DND-41 (cell line): ENCODE data around the gene ZMIZ1.

Experiments
- ATAC-seq: fragments of 200-7000 bp; cut with Tn5 transposase; 3 replicates; pipeline ENCODE4 v1.9.1; 2021; ENCODE audit warnings: low read depth; ENCODE audit not compliant: insufficient read depth
- DNase-seq: peaks from one replicate; pipeline ENCODE4 v3.0.0-alpha.2; 2020
- H2AFZ ChIP-seq: 2 replicates; pipeline ENCODE4 v1.6.0; 2012; ENCODE audit warnings: low read depth, low read length
- H3K27ac ChIP-seq: 2 replicates; pipeline ENCODE4 v1.5.1; 2012; ENCODE audit warnings: low read length, inconsistent platforms
- H3K27me3 ChIP-seq: fragments of 200-600 bp; sonication (generic); 2 replicates; pipeline ENCODE4 v1.6.0; 2012; ENCODE audit warnings: low read length, mild to moderate bottlenecking, inconsistent platforms; ENCODE audit not compliant: insufficient read depth, poor library complexity
- H3K36me3 ChIP-seq: 2 replicates; pipeline ENCODE4 v1.5.1; 2012; ENCODE audit warnings: low read length, inconsistent platforms; ENCODE audit not compliant: insufficient read depth
- H3K4me1 ChIP-seq: 2 replicates; pipeline ENCODE4 v1.5.1; 2012; ENCODE audit warnings: mild to moderate bottlenecking, low read length; ENCODE audit not compliant: insufficient read depth
- H3K4me2 ChIP-seq: 2 replicates; pipeline ENCODE4 v1.6.0; 2012; ENCODE audit warnings: mild to moderate bottlenecking, moderate library complexity, low read length, inconsistent platforms; ENCODE audit not compliant: insufficient read depth
- H3K4me3 ChIP-seq, 2 experiments: fragments of 200-600 bp in 1 of 2; shearing (Covaris generic) in 1 of 2; 2 replicates each; pipeline ENCODE4 v1.5.1; 2012 to 2016; ENCODE audit warnings: inconsistent platforms in 2 of 2, low read length in 2 of 2, mild to moderate bottlenecking in 2 of 2, low read depth in 1 of 2, moderate library complexity in 1 of 2
- H3K79me2 ChIP-seq: 2 replicates; pipeline ENCODE4 v1.6.0; 2012; ENCODE audit warnings: low read length, inconsistent platforms; ENCODE audit not compliant: insufficient read depth
- H3K9ac ChIP-seq: 2 replicates; pipeline ENCODE4 v1.6.0; 2012; ENCODE audit warnings: low read depth, mild to moderate bottlenecking, inconsistent platforms, low read length, moderate library complexity
- H3K9me3 ChIP-seq: 2 replicates; pipeline ENCODE4 v1.5.1; 2012; ENCODE audit warnings: low read length, moderate library complexity, mild to moderate bottlenecking, inconsistent platforms; ENCODE audit not compliant: insufficient read depth, severe bottlenecking
- H4K20me1 ChIP-seq: 2 replicates; pipeline ENCODE4 v1.6.0; 2012; ENCODE audit warnings: low read length; ENCODE audit not compliant: insufficient read depth
- EZH2 ChIP-seq: IDR thresholded peaks from 3 replicates; pipeline ENCODE4 v1.6.1; 2012; ENCODE audit warnings: borderline replicate concordance, low read depth, mild to moderate bottlenecking, moderate library complexity, low read length, inconsistent platforms; ENCODE audit not compliant: severe bottlenecking
- TF ChIP-seq, protein P1 (sequence below): IDR thresholded peaks from 2 replicates; pipeline ENCODE4 v1.5.1; 2012; ENCODE audit warnings: borderline replicate concordance, low read length, moderate library complexity, mild to moderate bottlenecking; ENCODE audit not compliant: poor library complexity, severe bottlenecking; ENCODE audit errors: extremely low read depth

ZMIZ1 gene

DNA sequence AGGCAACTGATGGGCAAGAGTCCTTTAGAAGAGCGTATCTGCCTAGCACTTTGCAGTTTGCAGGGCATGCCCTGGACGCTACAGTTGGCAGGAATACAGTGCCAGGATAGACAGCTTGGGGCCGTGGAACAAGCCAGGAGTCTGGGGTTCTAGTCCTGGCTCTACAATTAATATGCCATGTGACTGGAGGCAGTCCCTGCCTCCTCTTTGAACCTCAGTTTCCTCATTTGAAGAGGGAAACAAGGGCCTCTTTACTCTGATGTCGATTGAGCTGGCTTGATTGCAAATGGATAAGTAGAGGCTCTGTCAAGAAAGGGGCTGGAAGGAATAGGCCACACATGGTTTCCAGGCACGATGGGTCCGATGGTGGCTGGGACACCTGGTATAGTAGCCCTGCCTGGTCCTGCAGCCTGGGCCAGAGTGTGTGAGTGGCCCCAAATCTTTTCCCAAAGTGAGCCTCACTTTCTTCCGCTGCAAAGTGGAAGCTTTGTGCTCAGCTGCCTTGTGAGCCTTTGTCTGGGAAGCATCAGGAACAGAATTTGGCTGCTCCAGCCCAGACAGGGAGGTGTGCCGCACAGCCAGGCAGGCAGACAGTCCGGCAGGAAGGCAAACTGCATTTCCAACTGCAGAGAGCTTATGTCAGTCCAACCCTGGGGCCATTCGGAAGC lies 167.1 kb downstream of the ZMIZ1 start:
- no peak for ATAC-seq
- Histone ChIP-seq H3K79me2 (no peaks in the 10 kb centered on the region), H3K4me3 (no peak overlapping the region), H3K9ac (no peak overlapping the region), H2AFZ (no peak overlapping the region), H3K4me1 (no peaks in the 10 kb centered on the region), H3K27ac (no peak overlapping the region), H3K4me2 (no peak overlapping the region), H3K27me3 (no peaks in the 10 kb centered on the region), H3K36me3 (peaks cover 34% of the 10 kb centered on the region), H3K9me3 (no peaks in the 10 kb centered on the region), H4K20me1 (peaks cover 44% of the 10 kb centered on the region)
- TF ChIP-seq EZH2, result no peak
- TF ChIP-seq, protein P1, sequence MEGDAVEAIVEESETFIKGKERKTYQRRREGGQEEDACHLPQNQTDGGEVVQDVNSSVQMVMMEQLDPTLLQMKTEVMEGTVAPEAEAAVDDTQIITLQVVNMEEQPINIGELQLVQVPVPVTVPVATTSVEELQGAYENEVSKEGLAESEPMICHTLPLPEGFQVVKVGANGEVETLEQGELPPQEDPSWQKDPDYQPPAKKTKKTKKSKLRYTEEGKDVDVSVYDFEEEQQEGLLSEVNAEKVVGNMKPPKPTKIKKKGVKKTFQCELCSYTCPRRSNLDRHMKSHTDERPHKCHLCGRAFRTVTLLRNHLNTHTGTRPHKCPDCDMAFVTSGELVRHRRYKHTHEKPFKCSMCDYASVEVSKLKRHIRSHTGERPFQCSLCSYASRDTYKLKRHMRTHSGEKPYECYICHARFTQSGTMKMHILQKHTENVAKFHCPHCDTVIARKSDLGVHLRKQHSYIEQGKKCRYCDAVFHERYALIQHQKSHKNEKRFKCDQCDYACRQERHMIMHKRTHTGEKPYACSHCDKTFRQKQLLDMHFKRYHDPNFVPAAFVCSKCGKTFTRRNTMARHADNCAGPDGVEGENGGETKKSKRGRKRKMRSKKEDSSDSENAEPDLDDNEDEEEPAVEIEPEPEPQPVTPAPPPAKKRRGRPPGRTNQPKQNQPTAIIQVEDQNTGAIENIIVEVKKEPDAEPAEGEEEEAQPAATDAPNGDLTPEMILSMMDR, result no peak
- no peak for DNase-seq

DNA sequence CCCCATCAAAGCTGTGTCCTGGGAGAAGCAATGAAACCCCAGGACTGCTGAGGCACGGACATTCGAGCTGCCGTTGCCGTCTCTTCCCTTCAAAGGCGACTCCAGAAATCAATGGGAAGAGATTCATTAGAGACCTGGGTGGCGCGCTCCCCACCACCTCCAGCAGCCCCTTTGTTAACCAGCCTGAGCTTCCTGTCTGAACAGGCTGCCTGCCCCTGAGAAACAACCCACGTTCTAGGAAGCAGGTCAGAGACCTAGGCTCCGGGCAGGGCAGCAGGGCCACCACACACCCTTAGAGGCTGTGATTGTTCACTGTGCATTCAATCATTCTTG lies 167.6 kb downstream of the ZMIZ1 start:
- Histone ChIP-seq H3K4me3 (no peak overlapping the region), H3K27me3 (no peaks in the 10 kb centered on the region), H3K9me3 (no peaks in the 10 kb centered on the region), H3K4me2 (no peak overlapping the region), H3K36me3 (peaks cover 34% of the 10 kb centered on the region), H3K79me2 (no peaks in the 10 kb centered on the region), H2AFZ (no peak overlapping the region), H4K20me1 (peaks cover 44% of the 10 kb centered on the region), H3K4me1 (no peaks in the 10 kb centered on the region), H3K9ac (no peak overlapping the region), H3K27ac (no peak overlapping the region)
- no peak for DNase-seq
- TF ChIP-seq EZH2, result no peak
- TF ChIP-seq, protein P1, result no peak
- ATAC-seq, result no peak

DNA sequence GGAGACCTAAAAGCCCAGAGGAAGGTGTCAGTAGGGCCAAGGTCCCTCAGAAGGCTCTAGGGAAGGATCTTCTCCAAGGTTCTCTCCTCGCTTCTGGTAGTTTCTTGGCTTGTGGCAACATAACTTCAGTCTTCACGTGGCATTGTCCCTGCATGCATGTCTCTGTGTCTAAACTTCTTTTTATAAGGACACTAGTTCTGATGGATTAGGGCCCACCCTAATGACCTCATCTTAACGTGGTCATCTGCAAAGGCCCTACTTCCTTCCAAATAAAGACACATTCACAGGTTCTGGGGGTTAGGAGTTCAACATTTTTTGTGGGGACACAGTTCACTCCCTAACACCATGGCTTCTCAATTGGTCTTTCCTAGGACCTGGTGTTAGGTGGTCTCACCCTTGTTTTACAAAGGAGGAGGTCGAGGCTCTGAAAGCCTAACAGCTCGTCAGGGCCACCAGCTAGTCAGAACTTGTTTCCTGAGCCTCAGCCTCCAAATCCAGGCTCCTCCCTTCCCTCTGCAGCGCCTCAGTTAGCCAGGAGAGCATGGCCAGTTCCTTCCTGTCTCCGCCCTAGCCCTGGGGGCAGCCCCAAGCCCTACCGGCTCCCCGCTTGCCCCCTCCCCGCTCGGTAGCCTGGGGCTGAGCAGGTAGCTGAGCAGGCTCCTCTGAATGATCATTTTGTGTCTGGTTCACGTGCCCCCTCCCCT lies 168.8 kb downstream of the ZMIZ1 start:
- ATAC-seq, result no peak
- H3K79me2 ChIP-seq, result no peaks in the 10 kb centered on the region
- H3K27ac ChIP-seq, result no peak overlapping the region
- H3K4me2 ChIP-seq, result no peak overlapping the region
- no peak for DNase-seq
- H3K4me1 ChIP-seq, result no peaks in the 10 kb centered on the region
- H2AFZ ChIP-seq, result no peak overlapping the region
- TF ChIP-seq, protein P1, result no peak
- no peak for TF ChIP-seq EZH2
- no peak overlapping the region for H3K9ac ChIP-seq
- H3K36me3 ChIP-seq, result peaks cover 28% of the 10 kb centered on the region
- no peaks in the 10 kb centered on the region for H3K27me3 ChIP-seq
- H3K4me3 ChIP-seq, result no peak overlapping the region
- H4K20me1 ChIP-seq, result peaks cover 38% of the 10 kb centered on the region
- H3K9me3 ChIP-seq, result no peaks in the 10 kb centered on the region
